A673 (cell line): ENCODE measurements around the gene NAA40.

Experiments used
- EZH2 ChIP-seq: fragments of 200-600 bp; sonication (generic); IDR thresholded peaks from 2 replicates; pipeline ENCODE4 v1.6.1; 2017; ENCODE audit warnings: borderline replicate concordance, low read depth, mild to moderate bottlenecking, mixed read lengths, antibody characterized with exemption, low read length; ENCODE audit not compliant: poor library complexity, severe bottlenecking
- TF ChIP-seq, protein P1 (sequence below): fragments of 300-800, 200-600 bp; sonication (generic); conservative IDR thresholded peaks from 2 replicates; pipeline ENCODE4 v1.5.1; 2017; ENCODE audit warnings: low read depth, mild to moderate bottlenecking, antibody characterized with exemption, low read length, moderate library complexity, mixed read lengths

DNA sequence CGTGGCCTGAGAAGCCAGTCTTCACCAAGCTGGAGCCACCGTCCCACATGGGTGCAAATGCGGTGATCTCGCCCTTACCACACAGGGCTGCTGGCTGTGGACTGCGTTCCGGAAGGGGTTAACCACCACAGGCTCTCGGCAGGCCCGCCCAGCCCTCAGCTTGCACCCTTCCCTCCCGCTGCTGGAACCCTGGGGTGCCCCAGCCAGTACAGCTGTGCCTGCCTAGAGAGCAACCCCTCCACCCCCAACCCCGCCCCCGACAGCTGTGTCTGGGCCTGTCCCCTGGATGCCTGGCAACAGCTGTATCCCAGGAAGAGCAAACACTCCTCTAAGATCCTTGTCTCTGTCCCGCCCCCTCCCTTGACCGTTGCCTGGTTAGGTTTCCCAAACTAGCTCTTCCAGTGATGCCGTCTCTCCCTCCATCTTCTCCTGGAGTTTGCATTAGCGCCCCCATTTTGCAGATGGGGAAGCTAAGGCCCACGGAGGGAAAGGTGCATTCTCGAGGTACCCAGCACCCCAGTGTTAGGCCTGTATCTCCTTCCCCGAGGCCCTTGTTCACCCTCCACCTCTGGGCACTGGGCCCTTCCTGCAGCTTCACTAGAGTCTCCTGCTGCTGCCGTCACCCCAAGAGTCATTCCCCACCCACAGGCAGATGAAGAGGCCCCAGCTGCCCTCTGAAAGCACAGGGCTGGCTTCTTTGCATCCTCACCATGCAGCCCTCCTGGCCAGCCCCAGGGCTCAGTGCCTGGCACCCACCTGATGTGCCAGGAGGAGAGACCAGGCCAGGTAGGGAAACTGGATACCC is 23.0 kb downstream of the NAA40 start:
- TF ChIP-seq, protein P1, sequence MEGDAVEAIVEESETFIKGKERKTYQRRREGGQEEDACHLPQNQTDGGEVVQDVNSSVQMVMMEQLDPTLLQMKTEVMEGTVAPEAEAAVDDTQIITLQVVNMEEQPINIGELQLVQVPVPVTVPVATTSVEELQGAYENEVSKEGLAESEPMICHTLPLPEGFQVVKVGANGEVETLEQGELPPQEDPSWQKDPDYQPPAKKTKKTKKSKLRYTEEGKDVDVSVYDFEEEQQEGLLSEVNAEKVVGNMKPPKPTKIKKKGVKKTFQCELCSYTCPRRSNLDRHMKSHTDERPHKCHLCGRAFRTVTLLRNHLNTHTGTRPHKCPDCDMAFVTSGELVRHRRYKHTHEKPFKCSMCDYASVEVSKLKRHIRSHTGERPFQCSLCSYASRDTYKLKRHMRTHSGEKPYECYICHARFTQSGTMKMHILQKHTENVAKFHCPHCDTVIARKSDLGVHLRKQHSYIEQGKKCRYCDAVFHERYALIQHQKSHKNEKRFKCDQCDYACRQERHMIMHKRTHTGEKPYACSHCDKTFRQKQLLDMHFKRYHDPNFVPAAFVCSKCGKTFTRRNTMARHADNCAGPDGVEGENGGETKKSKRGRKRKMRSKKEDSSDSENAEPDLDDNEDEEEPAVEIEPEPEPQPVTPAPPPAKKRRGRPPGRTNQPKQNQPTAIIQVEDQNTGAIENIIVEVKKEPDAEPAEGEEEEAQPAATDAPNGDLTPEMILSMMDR: no peak
- no peak for TF ChIP-seq EZH2
